ENCODE measurements around the gene ALG1L2.
"Not testable (repeated sequence)": the region's sequence is repeated elsewhere in the genome, so short reads cannot be mapped to it uniquely, and the experiment has no call there.

Gene ALG1L2, protein sequence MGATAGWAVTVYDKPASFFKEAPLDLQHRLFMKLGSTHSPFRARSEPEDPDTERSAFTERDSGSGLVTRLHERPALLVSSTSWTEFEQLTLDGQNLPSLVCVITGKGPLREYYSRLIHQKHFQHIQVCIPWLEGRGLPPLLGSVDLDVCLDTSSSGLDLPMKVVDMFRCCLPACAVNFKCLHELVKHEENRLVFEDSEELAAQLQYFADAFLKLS

DNA sequence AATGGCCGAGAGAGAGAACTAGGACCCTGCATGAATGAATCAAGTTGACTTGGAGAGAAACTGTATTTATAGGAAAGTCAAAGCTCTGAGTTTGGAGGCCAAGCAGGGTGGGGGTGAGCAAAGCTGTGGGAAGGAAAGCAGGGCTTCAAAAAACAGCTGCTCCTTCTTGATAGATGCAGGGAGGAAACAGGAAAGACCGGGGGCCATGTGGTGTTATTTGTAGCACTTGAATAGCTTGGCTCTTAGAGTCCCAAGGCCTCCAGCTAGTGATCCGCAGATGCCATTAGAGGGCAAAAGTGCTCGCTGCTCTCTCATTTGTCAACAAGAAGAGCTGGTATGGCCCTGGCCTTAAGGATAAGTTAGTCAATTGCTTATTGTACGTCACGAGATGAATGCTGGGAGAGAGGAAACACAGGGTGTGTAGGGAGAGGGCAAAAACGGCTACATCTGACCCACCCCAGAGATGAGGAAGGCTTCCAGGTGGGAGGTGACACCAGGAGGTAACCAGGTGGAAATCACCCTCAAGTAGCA, at the start of gene ALG1L2:
ALG1L2 (plus strand) TSS at position 481 of the 531 bp plus-strand sequence. CDS start 186 bp downstream, outside the sequence.
- no peak for DNase-seq

DNA sequence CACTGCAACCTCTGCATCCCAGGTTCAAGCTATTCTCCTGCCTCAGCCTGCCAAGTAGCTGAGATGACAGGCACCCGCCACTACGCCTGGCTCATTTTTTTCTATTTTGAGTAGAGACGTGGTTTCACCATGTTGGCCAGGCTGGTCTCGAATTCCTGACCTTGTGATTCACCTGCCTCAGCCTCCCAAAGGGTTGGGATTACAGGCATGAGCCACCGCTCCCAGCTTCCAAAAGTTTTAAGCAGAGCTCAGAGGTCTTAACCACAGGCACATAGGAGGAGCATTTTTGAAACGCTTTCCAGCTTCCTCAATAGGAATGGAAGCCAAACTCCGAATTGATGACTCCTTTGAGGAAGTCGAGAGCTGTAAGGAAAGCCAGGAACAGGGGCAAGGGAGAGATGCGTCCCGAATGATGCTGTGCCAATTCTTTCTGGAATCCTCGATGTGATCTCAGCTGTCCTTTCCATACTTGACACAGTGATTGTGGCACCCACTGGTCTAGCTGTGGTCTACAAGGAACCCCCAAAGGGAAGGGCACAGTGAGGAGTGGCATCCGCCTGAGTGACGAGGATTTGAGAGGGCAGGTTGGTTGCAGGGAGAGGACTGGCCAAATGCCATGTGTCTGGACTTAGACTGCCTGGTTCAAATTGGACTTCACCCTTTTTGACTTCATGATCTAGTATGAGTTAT, 44.4 kb upstream of the ALG1L2 start:
- not testable (repeated sequence) for DNase-seq

DNA sequence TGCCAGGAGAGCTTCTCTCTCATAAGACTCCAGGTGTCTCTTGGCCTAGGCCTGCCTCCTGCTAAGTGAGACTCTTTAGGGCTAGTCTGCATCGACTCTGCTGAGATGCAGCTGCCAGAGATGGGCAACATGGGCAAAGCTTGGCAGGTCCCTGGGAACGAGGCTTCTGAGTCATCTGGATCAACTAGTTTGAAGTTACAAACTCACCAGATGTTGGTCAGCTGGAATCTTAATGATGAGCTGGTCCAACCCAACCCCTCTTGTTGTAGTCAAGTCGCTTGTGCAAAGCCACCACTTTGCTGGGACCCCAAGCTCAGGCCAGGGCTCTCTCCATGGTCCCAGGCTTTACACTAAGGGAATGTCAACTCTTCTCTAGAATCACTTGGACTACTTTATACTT, 38.9 kb upstream of the ALG1L2 start:
- DNase-seq, result not testable (repeated sequence)

- not testable (repeated sequence) for DNase-seq
Measured at GRCh38 chr3:130043658-130044057, 38.0 kb upstream of the ALG1L2 start.

- no peak for DNase-seq
Measured at GRCh38 chr3:130044370-130044769, 37.3 kb upstream of the ALG1L2 start.

DNA sequence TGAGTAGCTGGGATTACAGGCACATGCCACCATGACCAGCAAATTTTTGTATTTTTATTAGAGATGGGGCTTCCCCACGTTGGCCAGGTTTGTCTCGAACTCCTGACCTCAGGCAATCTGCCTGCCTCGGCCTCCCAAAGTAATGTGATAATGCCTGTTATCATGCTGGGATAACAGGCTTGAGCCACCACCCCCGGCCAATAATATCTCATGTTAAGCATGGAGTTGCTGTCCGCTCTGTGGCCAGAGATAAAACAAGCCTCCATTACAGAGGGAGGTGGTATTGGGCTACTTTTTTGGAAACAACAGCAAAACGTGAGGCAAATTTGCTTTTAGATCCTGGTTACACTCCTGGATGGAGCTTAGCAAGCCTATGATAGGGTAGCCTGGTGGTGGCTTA, 32.9 kb upstream of the ALG1L2 start:
- DNase-seq, result no peak

DNA sequence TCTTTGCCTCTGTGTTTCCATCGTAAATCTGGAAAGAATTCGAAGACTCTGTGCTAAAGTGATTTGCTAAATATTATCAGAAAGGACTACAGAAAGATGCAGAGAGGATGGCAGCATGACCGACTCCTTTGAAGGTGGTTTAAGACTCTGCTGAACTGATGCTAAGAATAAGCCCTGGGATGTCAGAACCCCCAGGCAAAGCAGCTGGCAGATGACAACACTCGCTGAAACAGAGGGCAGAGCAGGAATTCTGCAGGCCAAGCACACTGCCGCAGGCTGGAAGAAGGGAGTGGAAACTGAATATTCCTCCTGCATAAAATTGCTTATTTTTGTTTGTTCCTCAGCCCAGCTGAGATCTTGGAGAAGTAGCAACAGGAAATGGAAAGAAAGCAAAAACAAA, 29.3 kb upstream of the ALG1L2 start:
- DNase-seq, result not testable (repeated sequence)

- not testable (repeated sequence) for DNase-seq
Measured at GRCh38 chr3:130052965-130053364, 28.7 kb upstream of the ALG1L2 start.

DNA sequence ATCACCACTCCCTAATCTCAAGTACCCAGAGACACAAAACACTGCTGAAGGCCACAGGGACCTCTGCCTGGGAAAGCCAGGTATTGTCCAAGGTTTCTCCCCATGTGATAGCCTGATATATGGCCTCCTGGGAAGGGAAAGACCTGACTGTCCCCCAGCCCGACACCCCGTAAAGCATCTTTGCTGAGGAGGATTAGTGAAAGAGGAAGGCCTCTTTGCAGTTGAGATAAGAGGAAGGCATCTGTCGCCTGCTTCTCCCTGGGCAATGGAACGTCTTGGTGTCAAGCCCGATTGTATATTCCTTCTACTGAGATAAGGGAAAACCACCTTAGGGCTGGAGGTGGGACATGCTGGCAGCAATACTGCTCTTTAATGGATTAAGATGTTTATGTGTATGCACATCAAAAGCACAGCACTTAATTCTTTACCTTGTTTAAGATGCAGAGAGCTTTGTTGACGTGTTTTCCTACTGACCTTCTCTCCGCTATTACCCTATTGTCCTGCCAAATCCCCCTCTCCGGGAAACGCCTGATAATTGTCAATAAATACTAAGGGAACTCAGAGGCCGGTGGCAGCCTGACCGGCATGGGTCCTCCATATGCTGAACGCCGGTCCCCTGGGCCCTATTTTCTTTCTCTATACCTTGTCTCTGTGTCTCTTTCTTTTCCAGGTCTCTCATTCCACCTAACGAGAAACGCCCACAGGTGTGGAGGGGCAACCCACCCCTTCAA, 23.9 kb upstream of the ALG1L2 start:
- DNase-seq, result not testable (repeated sequence)

- DNase-seq, result not testable (repeated sequence)
Measured at GRCh38 chr3:130058267-130058657, 23.4 kb upstream of the ALG1L2 start.

- DNase-seq, result not testable (repeated sequence)
Measured at GRCh38 chr3:130058716-130059115, 22.9 kb upstream of the ALG1L2 start.

- DNase-seq, result not testable (repeated sequence)
Measured at GRCh38 chr3:130059162-130059561, 22.5 kb upstream of the ALG1L2 start.

GRCh38 chr3:130073582-130073981, 8.0 kb upstream of the ALG1L2 start:
- no peak for DNase-seq

- DNase-seq, result no peak
Measured at GRCh38 chr3:130077636-130078035, 4.0 kb upstream of the ALG1L2 start.

DNA sequence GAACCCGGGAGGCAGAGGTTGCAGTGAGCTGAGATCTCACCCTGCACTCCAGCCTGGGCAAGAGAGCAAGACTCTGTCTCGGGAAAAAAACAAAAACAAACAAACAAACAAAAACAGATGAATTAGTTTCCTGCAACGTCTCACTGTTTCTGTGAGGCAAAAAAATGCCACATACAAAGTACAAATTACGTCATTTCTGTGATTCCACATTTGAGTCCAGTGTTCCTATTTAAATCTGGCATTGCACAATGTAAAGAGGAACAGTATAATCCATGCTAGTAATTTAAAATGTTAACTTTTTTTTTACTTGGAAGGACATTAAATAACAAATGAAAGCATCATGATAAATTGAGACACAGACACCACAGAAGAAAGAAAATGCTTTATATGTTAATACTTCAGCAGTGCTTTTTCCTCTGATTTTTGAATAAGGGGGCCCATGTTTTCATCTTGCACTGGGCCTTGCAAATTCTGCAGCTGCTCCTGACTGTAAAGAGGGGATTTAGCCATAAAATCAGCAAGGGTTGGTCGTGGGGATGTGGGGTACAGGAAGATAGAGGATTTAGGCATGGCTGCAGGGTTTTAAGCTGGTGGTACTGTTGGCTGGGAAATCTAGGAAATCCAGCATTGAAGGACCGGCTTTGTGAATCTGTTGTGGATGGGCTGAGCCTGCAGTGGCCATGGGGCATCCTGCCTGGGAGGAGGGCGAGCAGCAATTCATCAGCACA, 1.9 kb downstream of the ALG1L2 start:
- not testable (repeated sequence) for DNase-seq

- no peak for DNase-seq
Measured at GRCh38 chr3:130084436-130084980, 2.9 kb downstream of the ALG1L2 start.

- no peak for DNase-seq
Measured at GRCh38 chr3:130085881-130086280, 4.2 kb downstream of the ALG1L2 start.

- not testable (repeated sequence) for DNase-seq
Measured at GRCh38 chr3:130086628-130087027, 5.0 kb downstream of the ALG1L2 start.

DNA sequence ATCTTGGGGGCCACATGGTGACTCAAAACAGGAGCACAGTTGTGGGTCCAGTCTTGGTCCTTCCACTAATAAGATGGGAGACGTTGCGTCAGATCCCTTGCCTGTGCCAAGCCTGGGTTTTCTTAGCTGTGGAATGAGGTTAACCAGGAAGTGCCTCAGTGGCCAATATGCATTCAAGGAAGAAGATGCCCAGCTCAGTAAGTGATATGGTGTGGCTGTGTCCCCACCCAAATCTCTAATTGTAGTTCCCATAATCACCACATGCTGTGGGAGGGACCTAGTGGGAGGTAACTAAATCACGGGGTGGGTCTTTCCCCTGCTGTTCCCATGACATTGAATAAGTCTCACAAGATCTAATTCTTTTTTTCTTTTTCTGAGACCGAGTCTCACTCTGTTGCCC, 6.4 kb downstream of the ALG1L2 start:
- DNase-seq, result no peak

DNA sequence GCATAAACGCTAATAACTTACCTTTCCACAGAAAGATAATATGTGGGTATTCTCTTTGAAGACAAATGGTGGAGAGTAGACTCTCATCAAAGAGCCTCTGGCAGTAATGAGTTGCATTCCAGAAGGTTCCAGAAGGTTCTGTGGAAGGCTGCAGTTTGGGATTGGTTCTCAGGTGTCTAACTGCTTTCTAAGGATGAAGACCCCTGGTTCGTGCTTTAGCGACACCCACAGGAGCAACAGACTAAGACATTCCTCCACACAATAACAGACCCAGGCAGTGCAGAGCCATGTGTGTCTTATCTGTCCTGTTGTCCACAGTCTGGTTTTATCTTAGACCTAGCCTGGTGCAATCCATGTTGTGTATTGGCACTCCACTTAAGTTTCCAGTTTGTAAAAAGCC, 9.1 kb downstream of the ALG1L2 start:
- not testable (repeated sequence) for DNase-seq

DNA sequence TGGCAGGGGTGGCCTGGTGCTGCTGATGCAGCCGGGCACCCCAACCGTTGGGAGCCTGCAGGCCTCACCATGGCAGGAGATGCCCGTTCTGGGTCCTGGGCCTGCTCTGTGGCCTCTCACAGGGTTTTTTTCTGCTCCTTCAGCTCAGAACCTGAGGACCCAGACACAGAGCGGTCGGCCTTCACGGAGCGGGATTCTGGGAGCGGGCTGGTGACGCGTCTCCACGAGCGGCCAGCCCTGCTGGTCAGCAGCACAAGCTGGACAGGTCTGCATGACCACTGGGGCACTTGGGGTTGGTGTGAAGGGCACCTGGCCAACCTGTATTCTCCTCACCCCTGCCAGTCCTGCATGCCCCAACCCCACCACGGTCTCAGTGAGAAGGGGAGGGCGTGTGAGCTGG, 10.3 kb downstream of the ALG1L2 start:
- DNase-seq, result no peak

GRCh38 chr3:130093741-130094391, 12.2 kb downstream of the ALG1L2 start:
- DNase-seq, result no peak
